HepG2 (cell line): ENCODE data around the gene C19orf33. TPM values are rescaled to one million over a fixed set of nuclear protein-coding genes. Genes with fewer than 3 reads are reported as not detected.

Experiments used
- ATAC-seq: fragments of 200-7000 bp; cut with Tn5 transposase; 3 replicates; pipeline ENCODE4 v1.9.1; 2020; ENCODE audit warnings: mild to moderate bottlenecking, moderate library complexity
- BruUV-seq: library from RNA; stranded (reverse); fragments of 400-500 nt; replicated peaks from 2 replicates; lab custom pipeline; 2021; lab: Mats Ljungman, UMichigan
- CTCF ChIA-PET: fragments of 300-600 bp; formaldehyde crosslinking; extraction: SDS; loops from one replicate; lab custom pipeline; 2021; ENCODE audit warnings: low total read pairs, inconsistent platforms, low intra/inter-chr PET ratio; lab: Yijun Ruan, JAX
- POLR2A ChIA-PET: fragments of 350-600 bp; sonication (Branson Sonifier 250); formaldehyde crosslinking; loops from one replicate; lab custom pipeline; 2020; ENCODE audit warnings: antibody characterized with exemption, inconsistent platforms; lab: Yijun Ruan, JAX
- DNase-seq: peaks from one replicate; pipeline ENCODE4 v3.0.0-alpha.2; 2015; ENCODE audit warnings: low spot score
- FAIRE-seq: peaks from 3 replicates; lab custom pipeline; 2011; peaks lifted over from hg19 to GRCh38; lab: Jason Lieb, UNC
- H2AFZ ChIP-seq: one replicate; pipeline ENCODE4 v1.6.1; 2011; ENCODE audit warnings: low read length, inconsistent platforms
- H3K27ac ChIP-seq: fragments of 300-600 bp; 3 replicates; pipeline ENCODE4 v1.8.0; 2011; ENCODE audit warnings: mixed run types, mild to moderate bottlenecking, mixed read lengths, low read length, inconsistent platforms; ENCODE audit not compliant: insufficient read depth; ENCODE audit errors: extremely low read length
- H3K27me3 ChIP-seq, 2 experiments: fragments of 200-600 bp in 1 of 2; 2 replicates in 1 of 2; 3 replicates in 1 of 2; pipeline versions ENCODE4 v1.6.0 to v1.8.0; 2011; ENCODE audit warnings: low read length in 2 of 2, mild to moderate bottlenecking in 2 of 2, moderate library complexity in 2 of 2, inconsistent platforms in 1 of 2; ENCODE audit not compliant: insufficient read depth in 2 of 2, control insufficient read depth in 1 of 2
- H3K36me3 ChIP-seq, 2 experiments: fragments of 200-600 bp in 1 of 2; replicated peaks in 1 of 2; 2 replicates in 1 of 2; 3 replicates in 1 of 2; pipeline versions ENCODE4 v1.5.1 to v1.8.0; 2011; ENCODE audit warnings: low read length in 2 of 2, inconsistent platforms in 1 of 2; ENCODE audit not compliant: insufficient read depth in 2 of 2, control insufficient read depth in 1 of 2
- H3K4me1 ChIP-seq: 2 replicates; pipeline ENCODE4 v1.5.1; 2012; ENCODE audit warnings: low read length, inconsistent platforms; ENCODE audit not compliant: insufficient read depth
- H3K4me2 ChIP-seq: 2 replicates; pipeline ENCODE4 v1.6.0; 2011; ENCODE audit warnings: low read depth, low read length, inconsistent platforms
- H3K4me3 ChIP-seq, 3 experiments: fragments of 200-600 bp in 1 of 3; sonication (generic), shearing (Covaris generic) in 1 of 3; replicated peaks in 1 of 3; 2 replicates each; pipeline ENCODE4 v1.5.1; 2011 to 2016; ENCODE audit warnings: low read length in 3 of 3, inconsistent platforms in 2 of 3, low read depth in 2 of 3, mild to moderate bottlenecking in 2 of 3, control low read depth in 1 of 3, mixed read lengths in 1 of 3; ENCODE audit not compliant: insufficient read depth in 1 of 3
- H3K79me2 ChIP-seq: one replicate; pipeline ENCODE4 v1.6.1; 2011; ENCODE audit warnings: low read length, inconsistent platforms; ENCODE audit not compliant: insufficient read depth
- H3K9ac ChIP-seq: 2 replicates; pipeline ENCODE4 v1.6.0; 2011; ENCODE audit warnings: mild to moderate bottlenecking, low read depth, low read length, inconsistent platforms; ENCODE audit not compliant: insufficient read depth
- H3K9me3 ChIP-seq: 2 replicates; pipeline ENCODE4 v1.5.1; 2012; ENCODE audit warnings: mild to moderate bottlenecking, low read length
- H4K20me1 ChIP-seq: 2 replicates; pipeline ENCODE4 v1.6.0; 2011; ENCODE audit warnings: inconsistent platforms, mild to moderate bottlenecking, low read length, moderate library complexity; ENCODE audit not compliant: insufficient read depth
- AGO2 ChIP-seq: fragments of 200-400 bp; formaldehyde crosslinking; optimal IDR thresholded peaks from 2 replicates; pipeline ENCODE3; 2017; ENCODE audit warnings: mild to moderate bottlenecking, low read depth, low read length, moderate library complexity
- KDM5A ChIP-seq: fragments of 200-600 bp; sonication (generic); IDR thresholded peaks from 2 replicates; pipeline ENCODE4 v1.7.0; 2018; ENCODE audit warnings: antibody characterized with exemption, mild to moderate bottlenecking, low read length, borderline replicate concordance
- RBM22 ChIP-seq: fragments of 200-400 bp; formaldehyde crosslinking; optimal IDR thresholded peaks from 2 replicates; pipeline ENCODE3; 2017; ENCODE audit warnings: mild to moderate bottlenecking, low read length, moderate library complexity
- SP140L ChIP-seq: sonication (generic); formaldehyde crosslinking; IDR thresholded peaks from 2 replicates; pipeline ENCODE4 v1.4.0; 2020; ENCODE audit warnings: missing genetic modification reagents, borderline replicate concordance
- SRY ChIP-seq: sonication (generic); formaldehyde crosslinking; IDR thresholded peaks from 2 replicates; pipeline ENCODE4 v1.8.0; 2022; ENCODE audit warnings: mild to moderate bottlenecking, missing genetic modification reagents
- TBX3 ChIP-seq: fragments of 450-650 bp; IDR thresholded peaks from 2 replicates; pipeline ENCODE4 v1.6.1; 2017; ENCODE audit warnings: antibody characterized with exemption, mild to moderate bottlenecking, inconsistent platforms, borderline replicate concordance
- ZNF160 ChIP-seq: sonication (generic); formaldehyde crosslinking; IDR thresholded peaks from 2 replicates; pipeline ENCODE4 v1.8.0; 2022; ENCODE audit warnings: mild to moderate bottlenecking, inconsistent platforms, missing genetic modification reagents
- ZNF253 ChIP-seq: sonication (generic); formaldehyde crosslinking; IDR thresholded peaks from 2 replicates; pipeline ENCODE4 v1.8.0; 2022; ENCODE audit warnings: mild to moderate bottlenecking, missing genetic modification reagents, borderline replicate concordance
- ZNF629 ChIP-seq: sonication (generic); formaldehyde crosslinking; conservative IDR thresholded peaks from 2 replicates; pipeline ENCODE4 v1.5.0; 2020; ENCODE audit warnings: missing genetic modification reagents
- ZNF792 ChIP-seq: IDR thresholded peaks from 2 replicates; pipeline ENCODE4 v1.6.1; 2016
- WGBS: methylation state at CpG from one replicate; pipeline ENCODE4 v1.1.6; 2017; ENCODE audit warnings: low lambda C conversion rate; 5-methylcytosine and 5-hydroxymethylcytosine counted together
- in situ Hi-C: cut with HindIII; loops from 2 replicates; pipeline ENCODE4 v1.10.0; 2017; ENCODE audit warnings: low pct_unique_long_range_greater_than_20kb; ENCODE audit not compliant: extremely low pct_ligation_motif_present
- intact Hi-C: fragments of 100-400 bp; cut with micrococcal nuclease; formaldehyde crosslinking; loops from one replicate; pipeline ENCODE4 v1.10.0; 2022; ENCODE audit not compliant: unreplicated experiment
- polyA plus RNA-seq, 8 experiments: library from polyadenylated mRNA; depleted of rRNA in 3 of 8; stranded (reverse) in 7 of 8; unstranded in 1 of 8; fragments of >200 nt; fragmentation: Illumina TruSeq in 4 of 8; extraction: Trizol in 4 of 8; gene quantifications; 2 replicates each; pipeline versions ENCODE4 v1.2.1 to v1.2.3, GENCODE V29; 2011 to 2016; ENCODE audit warnings: low read depth in 4 of 8, missing spikeins in 1 of 8, mixed read lengths in 1 of 8; ENCODE audit not compliant: insufficient read depth in 1 of 8
- total RNA-seq, 5 experiments: library from RNA; depleted of rRNA; stranded (reverse); fragments of >200 nt; fragmentation: Illumina TruSeq; extraction: Trizol; gene quantifications; 2 replicates each; pipeline ENCODE4 v1.2.3, GENCODE V29; 2016; ENCODE audit warnings: low read depth in 1 of 5
- TF ChIP-seq, protein P1 (sequence below), 2 experiments: sonication (generic) in 1 of 2; formaldehyde crosslinking in 1 of 2; IDR thresholded peaks; 2 replicates each; pipeline versions ENCODE4 v1.6.1 to v1.9.0; 2014 to 2022; ENCODE audit warnings: antibody characterized with exemption in 1 of 2, borderline replicate concordance in 1 of 2, inconsistent platforms in 1 of 2, low read depth in 1 of 2, missing genetic modification reagents in 1 of 2

C19orf33 gene
- total and polyA plus RNA-seq, 2 of the 13 experiments (the other 11 are each of a cell fraction or from before 2014, with no cell fraction given), result 2.5 to 3.3 TPM

DNA sequence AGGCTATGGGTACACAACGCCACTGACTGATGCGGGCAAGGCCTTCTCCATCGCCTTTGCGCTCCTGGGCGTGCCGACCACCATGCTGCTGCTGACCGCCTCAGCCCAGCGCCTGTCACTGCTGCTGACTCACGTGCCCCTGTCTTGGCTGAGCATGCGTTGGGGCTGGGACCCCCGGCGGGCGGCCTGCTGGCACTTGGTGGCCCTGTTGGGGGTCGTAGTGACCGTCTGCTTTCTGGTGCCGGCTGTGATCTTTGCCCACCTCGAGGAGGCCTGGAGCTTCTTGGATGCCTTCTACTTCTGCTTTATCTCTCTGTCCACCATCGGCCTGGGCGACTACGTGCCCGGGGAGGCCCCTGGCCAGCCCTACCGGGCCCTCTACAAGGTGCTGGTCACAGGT is 22.5 kb downstream of the C19orf33 start:
- in situ Hi-C loops, result no loop called here

DNA sequence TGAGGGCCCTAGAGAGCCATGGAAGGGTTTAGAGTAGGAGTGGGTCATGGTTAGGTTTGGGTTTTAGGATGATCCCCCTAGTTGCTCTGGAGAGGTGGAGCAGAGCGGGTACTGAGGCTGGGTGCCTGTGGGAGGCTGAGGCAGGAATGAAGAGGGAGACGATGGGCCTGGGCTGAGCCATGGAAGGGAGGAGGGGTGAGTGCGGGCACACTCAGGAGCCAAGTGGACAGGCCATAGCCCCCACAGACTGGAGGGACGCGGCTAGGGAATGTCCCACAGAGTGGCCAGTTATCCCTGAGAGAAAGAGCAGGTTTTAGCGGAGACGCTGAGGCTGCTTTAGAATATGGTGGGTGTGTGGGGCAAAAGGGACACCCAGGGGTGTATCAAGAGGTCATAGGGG is 25.6 kb downstream of the C19orf33 start:
- Histone ChIP-seq H2AFZ (no peak overlapping the region), H3K79me2 (no peaks in the 10 kb centered on the region), H4K20me1 (no peaks in the 10 kb centered on the region), H3K36me3 (no peaks in the 10 kb centered on the region), H3K9ac (no peak overlapping the region), H3K4me2 (no peak overlapping the region), H3K27me3 (peaks cover 0 to 2% of the 10 kb centered on the region in 2 experiments; a peak in 1 of 5 replicates), H3K27ac (no peak overlapping the region), H3K4me3 (no peak overlapping the region), H3K4me1 (no peaks in the 10 kb centered on the region), H3K9me3 (no peaks in the 10 kb centered on the region)
- FAIRE-seq, result no peak
- DNase-seq, result no peak
- ATAC-seq, result no peak
- in situ Hi-C loops, result loop anchor here (5.0 kb wide), 1 partner anchor 87 kb away; no protein-coding TSS in a partner anchor
- BruUV-seq, result no TSS peak
- ChIA-PET CTCF (no interaction called here), POLR2A (no interaction called here)
- intact Hi-C loops, result no loop called here
- TF ChIP-seq, protein P1, sequence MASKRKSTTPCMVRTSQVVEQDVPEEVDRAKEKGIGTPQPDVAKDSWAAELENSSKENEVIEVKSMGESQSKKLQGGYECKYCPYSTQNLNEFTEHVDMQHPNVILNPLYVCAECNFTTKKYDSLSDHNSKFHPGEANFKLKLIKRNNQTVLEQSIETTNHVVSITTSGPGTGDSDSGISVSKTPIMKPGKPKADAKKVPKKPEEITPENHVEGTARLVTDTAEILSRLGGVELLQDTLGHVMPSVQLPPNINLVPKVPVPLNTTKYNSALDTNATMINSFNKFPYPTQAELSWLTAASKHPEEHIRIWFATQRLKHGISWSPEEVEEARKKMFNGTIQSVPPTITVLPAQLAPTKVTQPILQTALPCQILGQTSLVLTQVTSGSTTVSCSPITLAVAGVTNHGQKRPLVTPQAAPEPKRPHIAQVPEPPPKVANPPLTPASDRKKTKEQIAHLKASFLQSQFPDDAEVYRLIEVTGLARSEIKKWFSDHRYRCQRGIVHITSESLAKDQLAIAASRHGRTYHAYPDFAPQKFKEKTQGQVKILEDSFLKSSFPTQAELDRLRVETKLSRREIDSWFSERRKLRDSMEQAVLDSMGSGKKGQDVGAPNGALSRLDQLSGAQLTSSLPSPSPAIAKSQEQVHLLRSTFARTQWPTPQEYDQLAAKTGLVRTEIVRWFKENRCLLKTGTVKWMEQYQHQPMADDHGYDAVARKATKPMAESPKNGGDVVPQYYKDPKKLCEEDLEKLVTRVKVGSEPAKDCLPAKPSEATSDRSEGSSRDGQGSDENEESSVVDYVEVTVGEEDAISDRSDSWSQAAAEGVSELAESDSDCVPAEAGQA (IDR thresholded peaks at IDR 0.05; ENCODE audit: low read depth), result no peak
- TF ChIP-seq, protein P1 (CRISPR knock-in tag; IDR thresholded peaks at IDR 0.05; ENCODE audit: borderline replicate concordance), result no peak
- no peak for TF ChIP-seq RBM22
- TF ChIP-seq TBX3, result no peak
- no peak for TF ChIP-seq SRY (CRISPR knock-in tag)
- TF ChIP-seq ZNF629, result no peak
- no peak for TF ChIP-seq ZNF253 (CRISPR knock-in tag)
- no peak for TF ChIP-seq SP140L (CRISPR knock-in tag)
- TF ChIP-seq ZNF160, result no peak
- TF ChIP-seq KDM5A, result no peak
- no peak for TF ChIP-seq ZNF792
- WGBS, result 80% methylated on average over 7 of the region's 7 CpGs

More for the DNA sequence above, 22.5 kb downstream of the C19orf33 start:
- Histone ChIP-seq H3K27ac (no peak overlapping the region), H2AFZ (no peak overlapping the region), H3K9ac (no peak overlapping the region), H3K4me1 (no peaks in the 10 kb centered on the region), H3K36me3 (no peaks in the 10 kb centered on the region), H3K79me2 (no peaks in the 10 kb centered on the region), H4K20me1 (no peaks in the 10 kb centered on the region), H3K4me2 (no peak overlapping the region), H3K27me3 (peaks cover under 1 to 18% of the 10 kb centered on the region in 2 experiments; a peak in 3 of 5 replicates), H3K4me3 (no peak overlapping the region), H3K9me3 (no peaks in the 10 kb centered on the region)
- ATAC-seq (no peak), DNase-seq (no peak), FAIRE-seq (no peak)
- ChIA-PET CTCF (no interaction called here), POLR2A (no interaction called here)
- intact Hi-C loops, result no loop called here
- BruUV-seq, result no TSS peak
- TF ChIP-seq AGO2, result no peak
- WGBS, result 75% methylated on average over 9 of the region's 22 CpGs
